ENCODE results near the gene MXRA8. TPM values are rescaled to one million over a fixed set of nuclear protein-coding genes. Genes with fewer than 3 reads are reported as not detected.
A peak's percentile ranks its signal among the peaks of the same experiment; 100 is the strongest.

Gene MXRA8
- total RNA-seq, 1 donor from 2014 or later, result 60.0 TPM

GRCh38 chr1:1377540-1378205 is 19.3 kb upstream of the MXRA8 start:
- Histone ChIP-seq H3K27ac (ENCODE audit: low read depth, low read length) (no peak overlapping the region), H3K9ac (ENCODE audit: low read depth in 1 of 3, low read length in 3 of 3) (no peak overlapping the region), H3K27me3 (ENCODE audit: control insufficient read depth in 3 of 3, insufficient read depth in 3 of 3, low read length in 3 of 3) (no peaks in the 10 kb centered on the region), H3K9me3 (ENCODE audit: control insufficient read depth in 3 of 3, low read length in 3 of 3) (no peaks in the 10 kb centered on the region), H3K36me3 (ENCODE audit: control insufficient read depth in 3 of 3, insufficient read depth in 3 of 3, low read length in 3 of 3) (peaks cover 11 to 14% (median 11%) of the 10 kb centered on the region in 3 donors), H3K4me3 (ENCODE audit: low read length in 3 of 3) (no peak overlapping the region), H3K4me1 (ENCODE audit: control insufficient read depth in 3 of 3, insufficient read depth in 3 of 3, low read length in 3 of 3) (peaks cover 25 to 41% (median 33%) of the 10 kb centered on the region in 3 donors)

GRCh38 chr1:1376551-1377226 is 18.3 kb upstream of the MXRA8 start:
- Histone ChIP-seq H3K9me3 (ENCODE audit: control insufficient read depth in 3 of 3, low read length in 3 of 3) (no peaks in the 10 kb centered on the region), H3K9ac (ENCODE audit: low read depth in 1 of 3, low read length in 3 of 3) (peak overlapping the region in 1 of 3 donors; percentile 60), H3K36me3 (ENCODE audit: control insufficient read depth in 3 of 3, insufficient read depth in 3 of 3, low read length in 3 of 3) (peaks cover 11 to 18% (median 13%) of the 10 kb centered on the region in 3 donors), H3K27me3 (ENCODE audit: control insufficient read depth in 3 of 3, insufficient read depth in 3 of 3, low read length in 3 of 3) (no peaks in the 10 kb centered on the region), H3K4me3 (ENCODE audit: low read length in 3 of 3) (peak overlapping the region in 1 of 3 donors; percentile 3), H3K4me1 (ENCODE audit: control insufficient read depth in 3 of 3, insufficient read depth in 3 of 3, low read length in 3 of 3) (peaks cover 34 to 47% (median 39%) of the 10 kb centered on the region in 3 donors), H3K27ac (ENCODE audit: low read depth, low read length) (no peak overlapping the region)

GRCh38 chr1:1374929-1375662 is 16.7 kb upstream of the MXRA8 start, which contains the start of gene AURKAIP1:
Gene AURKAIP1 (minus strand): TSS chr1:1375207. CDS start chr1:1374756, 451 bp downstream.
- Histone ChIP-seq H3K36me3 (ENCODE audit: control insufficient read depth in 3 of 3, insufficient read depth in 3 of 3, low read length in 3 of 3) (peaks cover 11 to 16% (median 13%) of the 10 kb centered on the region in 3 donors), H3K4me1 (ENCODE audit: control insufficient read depth in 3 of 3, insufficient read depth in 3 of 3, low read length in 3 of 3) (peaks cover 32 to 49% (median 42%) of the 10 kb centered on the region in 3 donors), H3K9ac (ENCODE audit: low read depth in 1 of 3, low read length in 3 of 3) (peak within 1 kb of the TSS; percentile 92 to 99 (median 98)), H3K9me3 (ENCODE audit: control insufficient read depth in 3 of 3, low read length in 3 of 3) (no peaks in the 10 kb centered on the region), H3K4me3 (ENCODE audit: low read length in 3 of 3) (peak within 1 kb of the TSS; percentile 88 to 93 (median 90)), H3K27me3 (ENCODE audit: control insufficient read depth in 3 of 3, insufficient read depth in 3 of 3, low read length in 3 of 3) (no peaks in the 10 kb centered on the region), H3K27ac (ENCODE audit: low read depth, low read length) (peak within 1 kb of the TSS; percentile 95)

GRCh38 chr1:1374589-1374928 is 16.2 kb upstream of the MXRA8 start:
- peaks cover 32 to 49% (median 42%) of the 10 kb centered on the region in 3 donors for H3K4me1 ChIP-seq (ENCODE audit: control insufficient read depth in 3 of 3, insufficient read depth in 3 of 3, low read length in 3 of 3)
- H3K9ac ChIP-seq (ENCODE audit: low read depth in 1 of 3, low read length in 3 of 3), result peak overlapping the region; percentile 92 to 99 (median 98)

GRCh38 chr1:1373815-1374588 is 15.6 kb upstream of the MXRA8 start:
- H3K9ac ChIP-seq (ENCODE audit: low read depth in 1 of 3, low read length in 3 of 3), result peak overlapping the region; percentile 92 to 99 (median 98)
- H3K36me3 ChIP-seq (ENCODE audit: control insufficient read depth in 3 of 3, insufficient read depth in 3 of 3, low read length in 3 of 3), result peaks cover 11 to 16% (median 13%) of the 10 kb centered on the region in 3 donors
- peak overlapping the region; percentile 95 for H3K27ac ChIP-seq (ENCODE audit: low read depth, low read length)
- peak overlapping the region; percentile 88 to 93 (median 90) for H3K4me3 ChIP-seq (ENCODE audit: low read length in 3 of 3)
- H3K9me3 ChIP-seq (ENCODE audit: control insufficient read depth in 3 of 3, low read length in 3 of 3), result no peaks in the 10 kb centered on the region
- peaks cover 32 to 49% (median 42%) of the 10 kb centered on the region in 3 donors for H3K4me1 ChIP-seq (ENCODE audit: control insufficient read depth in 3 of 3, insufficient read depth in 3 of 3, low read length in 3 of 3)
- H3K27me3 ChIP-seq (ENCODE audit: control insufficient read depth in 3 of 3, insufficient read depth in 3 of 3, low read length in 3 of 3), result no peaks in the 10 kb centered on the region

More at GRCh38 chr1:1374589-1374928, 16.2 kb upstream of the MXRA8 start:
- Histone ChIP-seq H3K27me3 (ENCODE audit: control insufficient read depth in 3 of 3, insufficient read depth in 3 of 3, low read length in 3 of 3) (no peaks in the 10 kb centered on the region), H3K36me3 (ENCODE audit: control insufficient read depth in 3 of 3, insufficient read depth in 3 of 3, low read length in 3 of 3) (peaks cover 11 to 16% (median 13%) of the 10 kb centered on the region in 3 donors), H3K9me3 (ENCODE audit: control insufficient read depth in 3 of 3, low read length in 3 of 3) (no peaks in the 10 kb centered on the region), H3K4me3 (ENCODE audit: low read length in 3 of 3) (peak overlapping the region; percentile 88 to 93 (median 90)), H3K27ac (ENCODE audit: low read depth, low read length) (peak overlapping the region; percentile 95)

- Histone ChIP-seq H3K36me3 (ENCODE audit: control insufficient read depth in 3 of 3, insufficient read depth in 3 of 3, low read length in 3 of 3) (peaks cover 11 to 16% (median 13%) of the 10 kb centered on the region in 3 donors), H3K4me1 (ENCODE audit: control insufficient read depth in 3 of 3, insufficient read depth in 3 of 3, low read length in 3 of 3) (peaks cover 32 to 49% (median 42%) of the 10 kb centered on the region in 3 donors), H3K27ac (ENCODE audit: low read depth, low read length) (no peak overlapping the region), H3K27me3 (ENCODE audit: control insufficient read depth in 3 of 3, insufficient read depth in 3 of 3, low read length in 3 of 3) (no peaks in the 10 kb centered on the region), H3K9ac (ENCODE audit: low read depth in 1 of 3, low read length in 3 of 3) (no peak overlapping the region), H3K9me3 (ENCODE audit: control insufficient read depth in 3 of 3, low read length in 3 of 3) (no peaks in the 10 kb centered on the region), H3K4me3 (ENCODE audit: low read length in 3 of 3) (peak overlapping the region in 1 of 3 donors; percentile 90)
These were observed 14.9 kb upstream of the MXRA8 start for GRCh38 chr1:1373051-1373814.

GRCh38 chr1:1371746-1372711 is 13.7 kb upstream of the MXRA8 start:
- Histone ChIP-seq H3K9me3 (ENCODE audit: control insufficient read depth in 3 of 3, low read length in 3 of 3) (no peaks in the 10 kb centered on the region), H3K27me3 (ENCODE audit: control insufficient read depth in 3 of 3, insufficient read depth in 3 of 3, low read length in 3 of 3) (no peaks in the 10 kb centered on the region), H3K4me3 (ENCODE audit: low read length in 3 of 3) (peak overlapping the region in 1 of 3 donors; percentile 35), H3K4me1 (ENCODE audit: control insufficient read depth in 3 of 3, insufficient read depth in 3 of 3, low read length in 3 of 3) (peaks cover 32 to 48% (median 42%) of the 10 kb centered on the region in 3 donors), H3K9ac (ENCODE audit: low read depth in 1 of 3, low read length in 3 of 3) (peak overlapping the region in 2 of 3 donors; percentile 2 to 60), H3K36me3 (ENCODE audit: control insufficient read depth in 3 of 3, insufficient read depth in 3 of 3, low read length in 3 of 3) (peaks cover 11 to 16% (median 13%) of the 10 kb centered on the region in 3 donors), H3K27ac (ENCODE audit: low read depth, low read length) (no peak overlapping the region)

GRCh38 chr1:1371364-1371745 is 13.0 kb upstream of the MXRA8 start:
- Histone ChIP-seq H3K27me3 (ENCODE audit: control insufficient read depth in 3 of 3, insufficient read depth in 3 of 3, low read length in 3 of 3) (no peaks in the 10 kb centered on the region), H3K9me3 (ENCODE audit: control insufficient read depth in 3 of 3, low read length in 3 of 3) (no peaks in the 10 kb centered on the region), H3K9ac (ENCODE audit: low read depth in 1 of 3, low read length in 3 of 3) (no peak overlapping the region), H3K4me1 (ENCODE audit: control insufficient read depth in 3 of 3, insufficient read depth in 3 of 3, low read length in 3 of 3) (peaks cover 32 to 42% (median 38%) of the 10 kb centered on the region in 3 donors), H3K27ac (ENCODE audit: low read depth, low read length) (no peak overlapping the region), H3K4me3 (ENCODE audit: low read length in 3 of 3) (no peak overlapping the region), H3K36me3 (ENCODE audit: control insufficient read depth in 3 of 3, insufficient read depth in 3 of 3, low read length in 3 of 3) (peaks cover 11 to 16% (median 13%) of the 10 kb centered on the region in 3 donors)
